Stimulated activated CD4-positive, alpha-beta T cell treated with anti-CD3 and anti-CD28 coated beads, TNF-alpha, amount 100 ng/mL, for 24 hours (primary cell): Measurements from ENCODE around the gene RHOXF1.
"Not testable (repeated sequence)": the region's sequence is repeated elsewhere in the genome, so short reads cannot be mapped to it uniquely, and the experiment has no call there.

Experiments
- DNase-seq, 3 experiments: peaks; one replicate each; pipeline ENCODE4 v3.0.0-alpha.2; 2020; ENCODE audit warnings: low read depth in 3 of 3

The RHOXF1 gene

GRCh38 chrX:120085553-120086185 is 30.0 kb downstream of the RHOXF1 start:
- DNase-seq, result not testable (repeated sequence)

- not testable (repeated sequence) for DNase-seq
Measured at GRCh38 chrX:120077590-120077989, 38.1 kb downstream of the RHOXF1 start, which contains the start of gene RHOXF2B. Gene RHOXF2B (minus strand): TSS chrX:120077690. CDS start chrX:120077552, 138 bp downstream.

- DNase-seq, result not testable (repeated sequence)
Measured at GRCh38 chrX:120066169-120066568, 49.5 kb downstream of the RHOXF1 start.
